Measurements from ENCODE around the gene ISCU.

Gene ISCU

DNA sequence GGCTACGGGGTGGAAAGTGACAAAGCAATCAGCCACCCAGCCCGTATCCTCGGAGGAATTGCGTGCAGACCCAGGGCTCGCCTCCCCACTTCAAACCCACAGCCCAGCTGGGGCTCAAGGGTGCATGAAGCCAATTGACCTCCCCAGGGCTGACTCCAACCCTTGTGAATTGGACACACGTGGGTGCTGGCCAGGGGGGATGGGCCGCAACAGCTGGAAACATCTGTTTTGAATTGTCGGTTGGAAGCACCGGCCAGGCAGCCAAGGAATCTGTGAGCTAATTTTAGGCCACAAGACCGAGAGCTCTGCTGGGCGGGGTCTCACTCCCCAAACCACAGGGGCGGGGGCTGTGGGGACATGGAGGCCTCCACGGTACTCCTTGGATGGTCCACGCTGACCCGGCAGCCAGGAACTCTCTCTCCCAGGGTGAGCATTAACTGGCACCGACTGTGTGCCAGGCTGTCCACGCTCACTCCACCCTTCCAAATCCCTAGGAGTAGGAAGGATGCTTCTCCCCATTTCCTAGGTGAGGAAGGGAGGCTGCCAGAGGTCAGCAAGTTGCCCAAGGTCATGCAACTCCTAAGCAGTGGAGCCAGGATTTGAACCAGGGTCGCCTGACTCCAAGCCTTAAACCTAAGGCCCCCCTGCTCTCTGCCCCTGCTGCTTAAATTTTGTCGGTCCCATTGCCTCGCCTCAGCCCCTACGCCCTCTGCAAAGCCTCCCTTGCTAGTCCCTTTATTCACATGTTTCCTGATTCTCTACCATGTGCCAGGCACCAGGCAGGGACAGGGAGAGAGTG, 47.3 kb downstream of the ISCU start:
- TF ChIP-seq SIN3A (IDR thresholded peaks at IDR 0.05; ENCODE audit: borderline replicate concordance, insufficient read depth, low read length) (no peak), FOXP2 (optimal IDR thresholded peaks at IDR 0.05; ENCODE audit: borderline replicate concordance, extremely low read depth, extremely low read length, insufficient read depth) (peak; percentile 67)
- TF ChIP-seq, protein P1, sequence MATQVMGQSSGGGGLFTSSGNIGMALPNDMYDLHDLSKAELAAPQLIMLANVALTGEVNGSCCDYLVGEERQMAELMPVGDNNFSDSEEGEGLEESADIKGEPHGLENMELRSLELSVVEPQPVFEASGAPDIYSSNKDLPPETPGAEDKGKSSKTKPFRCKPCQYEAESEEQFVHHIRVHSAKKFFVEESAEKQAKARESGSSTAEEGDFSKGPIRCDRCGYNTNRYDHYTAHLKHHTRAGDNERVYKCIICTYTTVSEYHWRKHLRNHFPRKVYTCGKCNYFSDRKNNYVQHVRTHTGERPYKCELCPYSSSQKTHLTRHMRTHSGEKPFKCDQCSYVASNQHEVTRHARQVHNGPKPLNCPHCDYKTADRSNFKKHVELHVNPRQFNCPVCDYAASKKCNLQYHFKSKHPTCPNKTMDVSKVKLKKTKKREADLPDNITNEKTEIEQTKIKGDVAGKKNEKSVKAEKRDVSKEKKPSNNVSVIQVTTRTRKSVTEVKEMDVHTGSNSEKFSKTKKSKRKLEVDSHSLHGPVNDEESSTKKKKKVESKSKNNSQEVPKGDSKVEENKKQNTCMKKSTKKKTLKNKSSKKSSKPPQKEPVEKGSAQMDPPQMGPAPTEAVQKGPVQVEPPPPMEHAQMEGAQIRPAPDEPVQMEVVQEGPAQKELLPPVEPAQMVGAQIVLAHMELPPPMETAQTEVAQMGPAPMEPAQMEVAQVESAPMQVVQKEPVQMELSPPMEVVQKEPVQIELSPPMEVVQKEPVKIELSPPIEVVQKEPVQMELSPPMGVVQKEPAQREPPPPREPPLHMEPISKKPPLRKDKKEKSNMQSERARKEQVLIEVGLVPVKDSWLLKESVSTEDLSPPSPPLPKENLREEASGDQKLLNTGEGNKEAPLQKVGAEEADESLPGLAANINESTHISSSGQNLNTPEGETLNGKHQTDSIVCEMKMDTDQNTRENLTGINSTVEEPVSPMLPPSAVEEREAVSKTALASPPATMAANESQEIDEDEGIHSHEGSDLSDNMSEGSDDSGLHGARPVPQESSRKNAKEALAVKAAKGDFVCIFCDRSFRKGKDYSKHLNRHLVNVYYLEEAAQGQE (IDR thresholded peaks at IDR 0.05; ENCODE audit: insufficient read depth in 1 of 2, low read depth in 2 of 2, low read length in 2 of 2), result no peak

DNA sequence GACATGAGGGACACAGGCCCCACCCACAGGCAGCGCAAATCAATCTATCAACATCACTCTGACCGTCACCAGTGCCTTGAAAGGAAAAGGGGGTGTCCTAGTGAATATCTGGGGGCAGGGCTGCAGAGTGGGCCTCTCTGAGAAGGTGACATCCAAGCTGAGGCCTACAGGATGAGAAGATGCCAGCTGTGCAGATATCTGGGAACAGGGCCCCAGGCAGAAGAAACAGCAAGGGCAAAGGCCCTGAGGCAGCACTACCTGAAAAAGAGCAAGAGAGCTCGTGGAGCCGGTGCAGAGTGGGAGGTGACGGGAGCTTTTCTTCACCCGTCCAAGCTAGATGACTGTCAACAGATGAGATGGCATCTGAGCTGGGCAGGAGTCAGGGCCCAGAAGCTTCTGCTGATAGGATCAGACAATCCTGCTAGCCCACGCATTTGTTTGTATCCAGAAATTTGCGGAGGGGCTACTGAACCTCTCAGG, 48.0 kb downstream of the ISCU start:
- TF ChIP-seq POLR2AphosphoS5 (IDR thresholded peaks at IDR 0.05; ENCODE audit: low read depth, low read length) (no peak), SIN3A (IDR thresholded peaks at IDR 0.05; ENCODE audit: borderline replicate concordance, insufficient read depth, low read length) (no peak), TAF1 (IDR thresholded peaks at IDR 0.05; ENCODE audit: borderline replicate concordance, insufficient read depth, low read length) (no peak), FOXP2 (optimal IDR thresholded peaks at IDR 0.05; ENCODE audit: borderline replicate concordance, extremely low read depth, extremely low read length, insufficient read depth) (no peak)
- TF ChIP-seq, protein P1 (IDR thresholded peaks at IDR 0.05; ENCODE audit: insufficient read depth in 1 of 2, low read depth in 2 of 2, low read length in 2 of 2), result no peak

DNA sequence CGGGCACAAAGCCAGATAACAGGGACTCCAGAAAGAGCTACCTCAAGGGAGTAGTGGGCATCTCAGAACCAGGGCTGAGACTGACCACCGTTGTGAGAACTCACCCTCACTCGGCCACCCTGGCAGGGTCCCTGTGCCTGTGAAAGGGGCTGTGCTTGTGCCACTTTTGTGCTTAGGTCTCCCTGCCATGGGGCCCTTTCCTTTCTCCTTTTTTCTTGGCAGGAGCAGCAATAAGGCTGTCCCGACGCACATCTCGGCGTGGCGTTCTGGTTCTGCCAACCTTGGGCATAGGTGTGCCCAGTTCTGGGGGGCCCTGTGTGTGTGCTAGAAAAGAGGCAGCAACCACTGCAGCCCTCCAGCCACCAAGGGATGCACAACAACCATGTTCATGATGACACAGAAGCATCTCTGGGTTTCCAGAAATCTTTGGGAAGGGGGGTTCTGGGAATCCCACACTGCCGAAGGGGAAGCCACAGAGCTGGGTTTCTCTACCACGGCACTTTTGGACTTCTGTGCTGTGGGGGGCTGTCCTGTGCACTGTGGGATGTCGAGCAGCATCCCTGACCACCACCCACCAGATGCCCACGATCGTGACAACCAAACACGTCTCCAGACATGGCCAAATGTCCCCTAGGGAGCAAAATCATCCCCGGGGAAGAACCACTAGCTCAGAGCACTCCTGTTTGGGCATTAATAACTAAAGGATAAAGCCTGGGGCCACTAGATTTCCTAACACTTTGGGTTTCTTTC, 48.6 kb downstream of the ISCU start:
- TF ChIP-seq POLR2AphosphoS5 (IDR thresholded peaks at IDR 0.05; ENCODE audit: low read depth, low read length) (no peak), SIN3A (IDR thresholded peaks at IDR 0.05; ENCODE audit: borderline replicate concordance, insufficient read depth, low read length) (no peak), FOXP2 (optimal IDR thresholded peaks at IDR 0.05; ENCODE audit: borderline replicate concordance, extremely low read depth, extremely low read length, insufficient read depth) (no peak), TAF1 (IDR thresholded peaks at IDR 0.05; ENCODE audit: borderline replicate concordance, insufficient read depth, low read length) (no peak)
- TF ChIP-seq, protein P1 (IDR thresholded peaks at IDR 0.05; ENCODE audit: insufficient read depth in 1 of 2, low read depth in 2 of 2, low read length in 2 of 2), result no peak

DNA sequence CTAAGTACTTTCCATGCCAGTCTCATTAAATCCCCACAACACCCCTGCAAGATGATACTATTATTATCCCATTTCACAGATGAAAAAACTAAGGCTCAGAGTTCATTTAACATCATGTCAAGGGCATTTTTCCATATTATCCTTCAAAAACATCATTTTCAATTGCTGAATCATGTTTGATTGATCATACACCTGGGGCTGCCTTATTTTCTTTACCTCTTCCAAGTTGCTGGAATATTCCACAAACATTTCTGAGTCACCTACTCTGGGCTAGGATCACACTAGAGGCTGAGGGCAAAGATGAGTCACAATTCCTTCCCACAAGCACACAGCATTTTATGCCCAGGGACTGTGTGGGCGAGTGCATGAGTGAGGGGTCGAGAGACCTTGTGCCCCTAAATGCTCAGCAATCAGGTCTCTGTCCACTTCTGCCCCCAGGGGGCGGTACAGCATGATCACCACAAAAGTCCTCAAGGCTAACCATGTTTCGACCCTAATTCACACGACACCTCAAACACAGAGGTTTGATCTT, 49.6 kb downstream of the ISCU start:
- TF ChIP-seq, protein P1 (IDR thresholded peaks at IDR 0.05; ENCODE audit: insufficient read depth in 1 of 2, low read depth in 2 of 2, low read length in 2 of 2), result no peak
- TF ChIP-seq FOXP2 (optimal IDR thresholded peaks at IDR 0.05; ENCODE audit: borderline replicate concordance, extremely low read depth, extremely low read length, insufficient read depth) (no peak), TAF1 (IDR thresholded peaks at IDR 0.05; ENCODE audit: borderline replicate concordance, insufficient read depth, low read length) (no peak), POLR2AphosphoS5 (IDR thresholded peaks at IDR 0.05; ENCODE audit: low read depth, low read length) (no peak), SIN3A (IDR thresholded peaks at IDR 0.05; ENCODE audit: borderline replicate concordance, insufficient read depth, low read length) (no peak)
